K562 (cell line): Measurements from ENCODE around the gene MGA. TPM values are rescaled to one million over a fixed set of nuclear protein-coding genes. Genes with fewer than 3 reads are reported as not detected.

Experiments used
- ATAC-seq: fragments of 200-7000 bp; cut with Tn5 transposase; 3 replicates; pipeline ENCODE4 v1.9.1; 2020; ENCODE audit warnings: moderate library complexity
- BruUV-seq: library from RNA; stranded (reverse); fragments of 400-500 nt; replicated peaks from 2 replicates; lab custom pipeline; 2021; lab: Mats Ljungman, UMichigan
- CTCF ChIA-PET: fragments of 300-600 bp; formaldehyde crosslinking; extraction: SDS; loops from one replicate; lab custom pipeline; 2021; ENCODE audit warnings: low intra/inter-chr PET ratio; lab: Yijun Ruan, JAX
- POLR2A ChIA-PET: fragments of 300-600, 350-650 bp; sonication (Branson Sonifier 250); formaldehyde crosslinking; extraction: SDS; loops from one replicate; lab custom pipeline; 2021; ENCODE audit warnings: antibody characterized with exemption, inconsistent platforms; lab: Yijun Ruan, JAX
- DNase-seq, 4 experiments: peaks; one replicate each; pipeline versions ENCODE4 v3.0.0 to v3.0.0-alpha.2; 2011 to 2018; ENCODE audit warnings: low spot score in 3 of 4, mixed read lengths in 3 of 4; ENCODE audit errors: extremely low read depth in 1 of 4
- FAIRE-seq: peaks from 2 replicates; lab custom pipeline; 2011; peaks lifted over from hg19 to GRCh38; lab: Jason Lieb, UNC
- H2AFZ ChIP-seq: 2 replicates; pipeline ENCODE4 v1.6.0; 2011; ENCODE audit warnings: low read depth, low read length, control low read depth, inconsistent platforms
- H3K27ac ChIP-seq: fragments of 200-600 bp; 3 replicates; pipeline ENCODE4 v1.8.0; 2011; ENCODE audit warnings: low read depth, mild to moderate bottlenecking, control low read depth, inconsistent platforms, low read length, moderate library complexity, mixed read lengths; ENCODE audit errors: extremely low read depth
- H3K27me3 ChIP-seq, 2 experiments: fragments of 300-600 bp in 1 of 2; 2 replicates in 1 of 2; 3 replicates in 1 of 2; pipeline versions ENCODE4 v1.6.0 to v1.8.0; 2011; ENCODE audit warnings: inconsistent platforms in 2 of 2, low read length in 2 of 2, mild to moderate bottlenecking in 1 of 2, mixed read lengths in 1 of 2, moderate library complexity in 1 of 2; ENCODE audit not compliant: control insufficient read depth in 2 of 2, insufficient read depth in 2 of 2
- H3K36me3 ChIP-seq: fragments of 300-600 bp; 3 replicates; pipeline ENCODE4 v1.8.0; 2011; ENCODE audit warnings: mild to moderate bottlenecking, low read length, inconsistent platforms; ENCODE audit not compliant: control insufficient read depth, insufficient read depth
- H3K4me1 ChIP-seq, 2 experiments: fragments of 200-600 bp in 1 of 2; replicated peaks in 1 of 2; 2 replicates in 1 of 2; 3 replicates in 1 of 2; pipeline versions ENCODE4 v1.5.1 to v1.8.0; 2011; ENCODE audit warnings: inconsistent platforms in 2 of 2, low read length in 2 of 2, mild to moderate bottlenecking in 1 of 2, mixed read lengths in 1 of 2, moderate library complexity in 1 of 2; ENCODE audit not compliant: control insufficient read depth in 2 of 2, insufficient read depth in 2 of 2
- H3K4me2 ChIP-seq: 2 replicates; pipeline ENCODE4 v1.6.1; 2011; ENCODE audit warnings: low read length, control low read depth, inconsistent platforms, mixed read lengths; ENCODE audit not compliant: insufficient read depth
- H3K4me3 ChIP-seq: fragments of 200-600 bp; sonication (generic), shearing (Covaris generic); 2 replicates; pipeline ENCODE4 v1.5.1; 2016; ENCODE audit warnings: control low read depth, inconsistent platforms
- H3K79me2 ChIP-seq: fragments of 200-600 bp; 3 replicates; pipeline ENCODE4 v1.8.0; 2011; ENCODE audit warnings: low read length, inconsistent platforms; ENCODE audit not compliant: control insufficient read depth, insufficient read depth
- H3K9ac ChIP-seq, 2 experiments: 2 replicates each; pipeline versions ENCODE4 v1.6.0 to v1.6.1; 2011; ENCODE audit warnings: low read depth in 2 of 2, low read length in 2 of 2, control low read depth in 1 of 2, inconsistent platforms in 1 of 2, mild to moderate bottlenecking in 1 of 2, mixed read lengths in 1 of 2; ENCODE audit not compliant: insufficient read depth in 1 of 2
- H3K9me1 ChIP-seq: one replicate; pipeline ENCODE4 v1.6.0; 2011; ENCODE audit warnings: inconsistent platforms, mild to moderate bottlenecking, low read length, moderate library complexity; ENCODE audit not compliant: control insufficient read depth, insufficient read depth
- H3K9me3 ChIP-seq: replicated peaks from 2 replicates; pipeline ENCODE4 v1.5.1; 2011; ENCODE audit warnings: low read depth, low read length, inconsistent platforms; ENCODE audit not compliant: control insufficient read depth, insufficient read depth
- H4K20me1 ChIP-seq: replicated peaks from 2 replicates; pipeline ENCODE4 v1.6.1; 2011; ENCODE audit warnings: low read length, inconsistent platforms, mixed read lengths; ENCODE audit not compliant: control insufficient read depth, insufficient read depth
- ARID1B ChIP-seq: fragments of 450-650 bp; IDR thresholded peaks from 2 replicates; pipeline ENCODE4 v1.6.1; 2016; ENCODE audit warnings: antibody characterized with exemption, mild to moderate bottlenecking, inconsistent platforms
- LEF1 ChIP-seq: fragments of 450-650 bp; IDR thresholded peaks from 2 replicates; pipeline ENCODE4 v1.6.1; 2016; ENCODE audit warnings: mild to moderate bottlenecking
- RNF219 ChIP-seq: fragments of 250-450 bp; sonication (Bioruptor Pico); IDR thresholded peaks from 2 replicates; pipeline ENCODE4 v1.5.0; 2022; ENCODE audit warnings: mild to moderate bottlenecking
- TRIM25 ChIP-seq: fragments of 450-650 bp; IDR thresholded peaks from 2 replicates; pipeline ENCODE4 v1.7.0; 2016; ENCODE audit warnings: borderline replicate concordance
- XRCC5 ChIP-seq: fragments of 200-400 bp; formaldehyde crosslinking; IDR thresholded peaks from 2 replicates; pipeline ENCODE4 v1.6.1; 2017; ENCODE audit warnings: low read depth, mild to moderate bottlenecking, low read length
- ZFP36 ChIP-seq: fragments of 150-350 bp; IDR thresholded peaks from 2 replicates; pipeline ENCODE4 v1.6.1; 2018; ENCODE audit warnings: low read length, low read depth; ENCODE audit not compliant: partially characterized antibody
- ZNF143 ChIP-seq: sonication (generic); formaldehyde crosslinking; IDR thresholded peaks from 2 replicates; pipeline ENCODE4 v1.9.0; 2022; ENCODE audit warnings: mild to moderate bottlenecking, missing genetic modification reagents
- ZNF41 ChIP-seq: fragments of 250-450 bp; sonication (Bioruptor Pico); conservative IDR thresholded peaks from 2 replicates; pipeline ENCODE4 v1.4.0; 2020; ENCODE audit warnings: mild to moderate bottlenecking
- WGBS: fragments of 100-300 bp; shearing (Covaris generic); methylation state at CpG from one replicate; pipeline ENCODE4 v1.1.6; 2016; ENCODE audit warnings: low coverage, mixed read lengths; ENCODE audit not compliant: insufficient coverage; ENCODE audit errors: missing lambda C conversion rate; 5-methylcytosine and 5-hydroxymethylcytosine counted together
- in situ Hi-C: fragments of 300-500 bp; cut with MboI; formaldehyde crosslinking; loops from 4 replicates; pipeline ENCODE4 v1.15.0; 2018; ENCODE audit warnings: inconsistent platforms, mixed read lengths
- intact Hi-C: fragments of 100-400 bp; cut with micrococcal nuclease; formaldehyde crosslinking; loops from 2 replicates; pipeline ENCODE4 v1.14.2; 2022
- microRNA counts: library from miRNA; unstranded; fragments of <30 nt; microRNA quantifications from one replicate; lab custom pipeline; 2016
- microRNA-seq: library from miRNA; unstranded; fragments of <30 nt; microRNA quantifications from one replicate; pipeline ENCODE4, GENCODE V29; 2018; ENCODE audit warnings: borderline microRNAs expressed
- polyA plus RNA-seq, 8 experiments: library from polyadenylated mRNA; depleted of rRNA in 4 of 8; stranded (reverse) in 5 of 8; unstranded in 3 of 8; fragments of >200 nt; fragmentation: Nextera tagmentation in 2 of 8; fragmentation: Illumina TruSeq in 1 of 8; extraction: Ambion mirVana in 2 of 8; extraction: Trizol in 1 of 8; gene quantifications; 2 replicates each; pipeline versions ENCODE4 v1.2.1 to v1.2.3, GENCODE V29; 2011 to 2014; ENCODE audit warnings: inconsistent platforms in 1 of 8, missing spikeins in 1 of 8
- small RNA-seq: library from RNA; depleted of rRNA; stranded (forward); fragments of <200 nt; gene quantifications from one replicate; pipeline ENCODE3, GENCODE V24; 2014
- total RNA-seq, 7 experiments: library from RNA; depleted of rRNA in 6 of 7; stranded (reverse); fragments of >200 nt in 6 of 7; fragmentation: Illumina TruSeq in 2 of 7; extraction: Trizol in 2 of 7; gene quantifications; 2 replicates each; pipeline versions ENCODE4 v1.2.1 to v1.2.3, GENCODE V29; 2011 to 2021; ENCODE audit warnings: low replicate concordance in 1 of 7

MGA gene
- total and polyA plus RNA-seq, 9 of the 15 experiments (the other 6 are each of a cell fraction or from before 2014, with no cell fraction given) = 4.7 to 56.1 (median 21.1) TPM

GRCh38 chr15:41821831-41822230 is 161.6 kb downstream of the MGA start (continued):
- TF ChIP-seq TRIM25 (no peak), ZFP36 (no peak), ZNF41 (CRISPR knock-in tag) (no peak), XRCC5 (no peak), ZNF143 (CRISPR knock-in tag) (no peak), RNF219 (no peak)
- TF ChIP-seq, all 486 proteins: peak for 0

- POLR2A ChIA-PET = interaction anchor here (0.6 to 1.9 kb wide), 2 partner anchors 11 to 1931 kb away, joined by 3 to 4 read pairs; no protein-coding TSS in a partner anchor
- no peaks in the 10 kb centered on the region for H3K27me3 ChIP-seq
- 67% methylated on average over 4 of the region's 6 CpGs for WGBS
Measured at GRCh38 chr15:41822471-41822870, 162.3 kb downstream of the MGA start.

More at GRCh38 chr15:41822471-41822870, 162.3 kb downstream of the MGA start:
- Histone ChIP-seq H3K36me3 (peaks cover 10% of the 10 kb centered on the region; the same call in 1 of the 3 replicates), H3K9me3 (no peaks in the 10 kb centered on the region), H4K20me1 (no peaks in the 10 kb centered on the region), H3K9me1 (no peaks in the 10 kb centered on the region), H3K4me3 (no peak overlapping the region), H3K4me2 (no peak overlapping the region), H3K9ac (no peak overlapping the region), H3K4me1 (peaks cover 0 to 5% of the 10 kb centered on the region in 2 experiments; a peak in 2 of 5 replicates), H3K27ac (no peak overlapping the region), H3K79me2 (no peaks in the 10 kb centered on the region), H2AFZ (no peak overlapping the region)
- ATAC-seq (no peak), DNase-seq (no peak), FAIRE-seq (no peak)
- CTCF ChIA-PET = no interaction called here
- intact Hi-C loops (no loop called here), in situ Hi-C loops (loop anchor here (25.0 kb wide), 1 partner anchor 360 kb away; no protein-coding TSS in a partner anchor)
- TF ChIP-seq ARID1B (no peak), LEF1 (no peak)
- BruUV-seq = no TSS peak

MicroRNAs within 50 kb of the gene (microRNA counts, 767-probe panel; counts per million panel counts)
- not detected for microRNA hsa-miR-626 (lab: Ali Mortazavi, UCI)

Small RNA genes lying within 50 kb of the gene (microRNA-seq; reads per million reads assigned to microRNA genes)
- gene MIR626 = not detected

Small RNA genes lying within 50 kb of the gene (small RNA-seq; reads per million reads assigned to genes)
- not detected for gene MIR626

Other genes starting within 250 kb of the MGA start
Only the 7 nearest of the 9 such genes appear.
- gene ITPKA, start 166.5 kb upstream of the MGA start, total RNA-seq (2014; rRNA removed) = 68.4 and 72.3 TPM in 2 replicates
- gene ITPKA, start 166.5 kb upstream of the MGA start, total RNA-seq (2014; rRNA removed; fragmentation: Illumina TruSeq; extraction: Trizol) = 2.4 and 4.5 TPM in 2 replicates
- 11.3 and 13.4 TPM in 2 replicates for gene ITPKA, start 166.5 kb upstream of the MGA start, total RNA-seq (2015; rRNA removed; fragmentation: Illumina TruSeq; extraction: Trizol)
- gene ITPKA, start 166.5 kb upstream of the MGA start, total RNA-seq (2021) = 33.3 and 35.8 TPM in 2 replicates
- 9.1 and 11.5 TPM in 2 replicates for gene ITPKA, start 166.5 kb upstream of the MGA start, polyA plus RNA-seq (2011; rRNA removed)
- gene ITPKA, start 166.5 kb upstream of the MGA start, polyA plus RNA-seq (2014; fragmentation: Illumina TruSeq; extraction: Trizol) = 4.0 and 10.5 TPM in 2 replicates
- gene ITPKA, start 166.5 kb upstream of the MGA start, polyA plus RNA-seq (2014; fragmentation: Nextera tagmentation; extraction: Ambion mirVana) = under 1 TPM; 0.14 to 0.55 TPM
- gene ITPKA, start 166.5 kb upstream of the MGA start, polyA plus RNA-seq (2014; rRNA removed) = 34.4 and 34.8 TPM in 2 replicates
- 2.7 TPM in 2 replicates for gene LTK, start 146.6 kb upstream of the MGA start, total RNA-seq (2014; rRNA removed)
- gene LTK, start 146.6 kb upstream of the MGA start, total RNA-seq (2014; rRNA removed; fragmentation: Illumina TruSeq; extraction: Trizol) = 0.77 and 1.1 TPM in 2 replicates
- gene LTK, start 146.6 kb upstream of the MGA start, total RNA-seq (2015; rRNA removed; fragmentation: Illumina TruSeq; extraction: Trizol) = 1.8 TPM in 2 replicates
- 3.7 and 4.4 TPM in 2 replicates for gene LTK, start 146.6 kb upstream of the MGA start, total RNA-seq (2021)
- 1.7 and 2.8 TPM in 2 replicates for gene LTK, start 146.6 kb upstream of the MGA start, polyA plus RNA-seq (2011; rRNA removed)
- gene LTK, start 146.6 kb upstream of the MGA start, polyA plus RNA-seq (2014; fragmentation: Illumina TruSeq; extraction: Trizol) = 2.7 and 3.1 TPM in 2 replicates
- under 1 TPM; 0.25 to 0.31 TPM for gene LTK, start 146.6 kb upstream of the MGA start, polyA plus RNA-seq (2014; fragmentation: Nextera tagmentation; extraction: Ambion mirVana)
- gene LTK, start 146.6 kb upstream of the MGA start, polyA plus RNA-seq (2014; rRNA removed) = 4.3 and 4.4 TPM in 2 replicates
- 23.9 and 36.9 TPM in 2 replicates for gene RPAP1, start 116.1 kb upstream of the MGA start, total RNA-seq (2014; rRNA removed)
- 9.4 and 10.0 TPM in 2 replicates for gene RPAP1, start 116.1 kb upstream of the MGA start, total RNA-seq (2014; rRNA removed; fragmentation: Illumina TruSeq; extraction: Trizol)
- 11.5 and 12.8 TPM in 2 replicates for gene RPAP1, start 116.1 kb upstream of the MGA start, total RNA-seq (2015; rRNA removed; fragmentation: Illumina TruSeq; extraction: Trizol)
- gene RPAP1, start 116.1 kb upstream of the MGA start, total RNA-seq (2021) = 61.2 and 65.7 TPM in 2 replicates
- gene RPAP1, start 116.1 kb upstream of the MGA start, polyA plus RNA-seq (2011; rRNA removed) = 9.2 and 27.7 TPM in 2 replicates
- 21.6 and 30.8 TPM in 2 replicates for gene RPAP1, start 116.1 kb upstream of the MGA start, polyA plus RNA-seq (2014; fragmentation: Illumina TruSeq; extraction: Trizol)
- 1 to 10 TPM; 6.5 to 7.0 TPM for gene RPAP1, start 116.1 kb upstream of the MGA start, polyA plus RNA-seq (2014; fragmentation: Nextera tagmentation; extraction: Ambion mirVana)
- 18.5 and 24.0 TPM in 2 replicates for gene RPAP1, start 116.1 kb upstream of the MGA start, polyA plus RNA-seq (2014; rRNA removed)
- 13.6 and 19.6 TPM in 2 replicates for gene TYRO3, start 101.2 kb upstream of the MGA start, total RNA-seq (2014; rRNA removed)
- gene TYRO3, start 101.2 kb upstream of the MGA start, total RNA-seq (2014; rRNA removed; fragmentation: Illumina TruSeq; extraction: Trizol) = 11.4 and 17.9 TPM in 2 replicates
- 15.9 and 18.6 TPM in 2 replicates for gene TYRO3, start 101.2 kb upstream of the MGA start, total RNA-seq (2015; rRNA removed; fragmentation: Illumina TruSeq; extraction: Trizol)
- gene TYRO3, start 101.2 kb upstream of the MGA start, total RNA-seq (2021) = 33.5 and 37.6 TPM in 2 replicates
- 38.4 and 39.6 TPM in 2 replicates for gene TYRO3, start 101.2 kb upstream of the MGA start, polyA plus RNA-seq (2011; rRNA removed)
- 29.3 and 34.6 TPM in 2 replicates for gene TYRO3, start 101.2 kb upstream of the MGA start, polyA plus RNA-seq (2014; fragmentation: Illumina TruSeq; extraction: Trizol)
- gene TYRO3, start 101.2 kb upstream of the MGA start, polyA plus RNA-seq (2014; fragmentation: Nextera tagmentation; extraction: Ambion mirVana) = 1 to 10 TPM; 2.6 to 2.8 TPM
- gene TYRO3, start 101.2 kb upstream of the MGA start, polyA plus RNA-seq (2014; rRNA removed) = 18.8 and 19.1 TPM in 2 replicates
- gene MAPKBP1, start 114.1 kb downstream of the MGA start, total RNA-seq (2014; rRNA removed) = 4.1 and 5.3 TPM in 2 replicates
- gene MAPKBP1, start 114.1 kb downstream of the MGA start, total RNA-seq (2014; rRNA removed; fragmentation: Illumina TruSeq; extraction: Trizol) = 4.5 and 4.6 TPM in 2 replicates
- gene MAPKBP1, start 114.1 kb downstream of the MGA start, total RNA-seq (2015; rRNA removed; fragmentation: Illumina TruSeq; extraction: Trizol) = 5.7 and 5.8 TPM in 2 replicates
- 9.5 and 9.6 TPM in 2 replicates for gene MAPKBP1, start 114.1 kb downstream of the MGA start, total RNA-seq (2021)
- gene MAPKBP1, start 114.1 kb downstream of the MGA start, polyA plus RNA-seq (2011; rRNA removed) = 3.4 and 4.4 TPM in 2 replicates
- 4.8 and 5.4 TPM in 2 replicates for gene MAPKBP1, start 114.1 kb downstream of the MGA start, polyA plus RNA-seq (2014; fragmentation: Illumina TruSeq; extraction: Trizol)
- gene MAPKBP1, start 114.1 kb downstream of the MGA start, polyA plus RNA-seq (2014; fragmentation: Nextera tagmentation; extraction: Ambion mirVana) = under 1 TPM; 0.15 to 0.28 TPM
- gene MAPKBP1, start 114.1 kb downstream of the MGA start, polyA plus RNA-seq (2014; rRNA removed) = 5.2 and 7.1 TPM in 2 replicates
- gene JMJD7, start 167.7 kb downstream of the MGA start, total RNA-seq (2014; rRNA removed) = 6.1 and 11.3 TPM in 2 replicates
- 3.2 and 3.8 TPM in 2 replicates for gene JMJD7, start 167.7 kb downstream of the MGA start, total RNA-seq (2014; rRNA removed; fragmentation: Illumina TruSeq; extraction: Trizol)
- 4.3 and 5.3 TPM in 2 replicates for gene JMJD7, start 167.7 kb downstream of the MGA start, total RNA-seq (2015; rRNA removed; fragmentation: Illumina TruSeq; extraction: Trizol)
- 12.2 and 13.1 TPM in 2 replicates for gene JMJD7, start 167.7 kb downstream of the MGA start, total RNA-seq (2021)
- gene JMJD7, start 167.7 kb downstream of the MGA start, polyA plus RNA-seq (2011; rRNA removed) = 7.9 and 8.8 TPM in 2 replicates
- gene JMJD7, start 167.7 kb downstream of the MGA start, polyA plus RNA-seq (2014; fragmentation: Illumina TruSeq; extraction: Trizol) = 6.8 and 9.4 TPM in 2 replicates
- gene JMJD7, start 167.7 kb downstream of the MGA start, polyA plus RNA-seq (2014; fragmentation: Nextera tagmentation; extraction: Ambion mirVana) = 1 to 10 TPM; 1.2 to 2.9 TPM
- 9.7 and 13.9 TPM in 2 replicates for gene JMJD7, start 167.7 kb downstream of the MGA start, polyA plus RNA-seq (2014; rRNA removed)
- gene PLA2G4B, start 178.4 kb downstream of the MGA start, total RNA-seq (2014; rRNA removed) = 3.9 TPM in 2 replicates
- 0.89 and 2.1 TPM in 2 replicates for gene PLA2G4B, start 178.4 kb downstream of the MGA start, total RNA-seq (2014; rRNA removed; fragmentation: Illumina TruSeq; extraction: Trizol)
- 1.3 and 1.4 TPM in 2 replicates for gene PLA2G4B, start 178.4 kb downstream of the MGA start, total RNA-seq (2015; rRNA removed; fragmentation: Illumina TruSeq; extraction: Trizol)
- gene PLA2G4B, start 178.4 kb downstream of the MGA start, total RNA-seq (2021) = 2.8 and 5.2 TPM in 2 replicates
- 4.3 and 7.0 TPM in 2 replicates for gene PLA2G4B, start 178.4 kb downstream of the MGA start, polyA plus RNA-seq (2011; rRNA removed)
- gene PLA2G4B, start 178.4 kb downstream of the MGA start, polyA plus RNA-seq (2014; fragmentation: Illumina TruSeq; extraction: Trizol) = 2.7 and 2.8 TPM in 2 replicates
- gene PLA2G4B, start 178.4 kb downstream of the MGA start, polyA plus RNA-seq (2014; fragmentation: Nextera tagmentation; extraction: Ambion mirVana) = under 1 TPM; 0.07 to 0.25 TPM
- 5.6 and 6.1 TPM in 2 replicates for gene PLA2G4B, start 178.4 kb downstream of the MGA start, polyA plus RNA-seq (2014; rRNA removed)